HG03565 (cell line): ENCODE measurements around the gene RNGTT.
"Not testable (repeated sequence)": the region's sequence is repeated elsewhere in the genome, so short reads cannot be mapped to it uniquely, and the experiment has no call there.

Source experiments
- ATAC-seq: cut with Tn5 transposase; IDR thresholded peaks from one replicate; pipeline ENCODE4 v1.9.1; 2021; ENCODE audit warnings: mild to moderate bottlenecking, moderate library complexity; ENCODE audit not compliant: unreplicated experiment

The RNGTT gene

GRCh38 chr6:88869263-88870020 lies 94.0 kb downstream of the RNGTT start:
- no peak for ATAC-seq

DNA sequence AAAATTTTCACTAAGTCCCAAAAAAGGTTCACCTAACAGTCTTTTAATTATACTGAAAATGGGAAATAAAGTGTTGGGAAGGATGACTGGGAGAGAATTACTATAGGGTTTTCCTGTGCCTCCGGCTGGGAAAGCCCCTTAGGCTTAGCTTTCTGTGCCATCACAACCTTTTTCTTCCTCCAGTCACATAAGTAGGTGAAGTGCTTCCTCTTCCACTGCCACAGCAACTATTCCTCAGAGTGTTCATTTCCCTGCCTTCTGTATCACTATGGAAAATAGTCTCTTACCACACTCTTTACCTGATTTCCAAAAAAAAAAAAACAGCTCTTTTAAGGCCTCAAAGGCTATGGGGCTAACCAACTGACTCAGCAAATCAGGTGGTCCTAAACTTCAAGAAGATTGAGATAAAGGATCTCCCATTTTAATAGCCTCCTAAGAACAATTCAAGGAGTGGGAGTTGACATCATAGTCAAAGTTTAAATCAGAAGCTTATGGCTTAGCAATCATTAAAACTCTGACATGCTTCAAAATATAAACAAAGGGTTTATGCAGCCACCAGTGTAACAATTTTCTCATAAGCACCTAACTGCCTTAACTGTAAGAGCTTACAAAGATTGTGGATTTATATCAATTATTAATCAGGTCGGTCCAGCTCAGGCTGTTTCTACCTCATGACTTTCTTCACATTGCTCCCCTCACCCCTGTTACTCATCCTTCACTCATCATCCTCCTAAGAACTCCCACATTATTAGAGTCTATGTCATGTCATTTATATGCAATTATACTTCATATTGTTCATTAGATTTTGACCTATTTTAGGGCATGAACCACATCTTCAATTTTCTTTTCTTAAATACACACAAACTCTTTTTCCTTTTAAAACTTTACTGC lies 95.3 kb downstream of the RNGTT start:
- ATAC-seq: no peak

GRCh38 chr6:88866856-88867255 lies 96.6 kb downstream of the RNGTT start:
- no peak for ATAC-seq

DNA sequence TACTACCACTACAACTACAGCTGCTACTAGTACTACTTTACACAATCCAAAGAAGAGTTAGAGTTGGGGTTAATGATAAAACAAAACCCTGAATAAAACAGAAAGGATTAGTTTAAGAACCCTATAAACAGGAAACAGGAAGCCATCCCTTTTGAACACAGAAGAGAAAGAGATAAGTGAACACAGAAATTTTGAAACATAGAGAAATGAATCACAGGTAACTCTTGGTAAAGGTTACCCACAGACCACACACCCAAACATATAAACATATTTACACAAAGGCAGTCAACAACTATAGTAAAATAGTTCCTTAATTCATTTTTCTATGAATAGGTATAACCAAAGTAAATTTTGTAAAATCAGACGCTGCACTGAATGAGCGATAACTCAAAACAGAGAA lies 98.1 kb downstream of the RNGTT start:
- no peak for ATAC-seq

- no peak for ATAC-seq
Observed at GRCh38 chr6:88864359-88865054, 98.9 kb downstream of the RNGTT start.

DNA sequence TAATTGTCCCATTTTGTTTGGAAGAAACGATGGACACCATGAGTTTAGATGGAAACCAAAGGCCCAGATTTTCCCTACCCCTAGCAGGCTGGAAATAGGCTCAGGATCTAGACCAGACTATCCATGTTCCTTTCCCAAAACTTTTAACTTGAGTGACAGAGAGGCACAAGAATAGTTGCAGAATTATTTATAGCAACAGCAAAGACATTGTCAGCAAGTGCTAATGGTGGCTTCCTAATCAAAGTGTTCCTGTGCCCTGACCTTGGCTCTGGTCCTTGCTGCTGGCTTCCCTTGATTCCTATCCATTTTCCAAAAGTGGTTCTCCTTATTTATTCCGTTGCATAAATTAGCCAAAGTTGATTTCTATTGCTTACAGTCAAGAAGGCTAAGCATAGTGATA lies 103.1 kb downstream of the RNGTT start:
- ATAC-seq: no peak

GRCh38 chr6:88858455-88858854 lies 105.0 kb downstream of the RNGTT start:
- ATAC-seq: no peak

DNA sequence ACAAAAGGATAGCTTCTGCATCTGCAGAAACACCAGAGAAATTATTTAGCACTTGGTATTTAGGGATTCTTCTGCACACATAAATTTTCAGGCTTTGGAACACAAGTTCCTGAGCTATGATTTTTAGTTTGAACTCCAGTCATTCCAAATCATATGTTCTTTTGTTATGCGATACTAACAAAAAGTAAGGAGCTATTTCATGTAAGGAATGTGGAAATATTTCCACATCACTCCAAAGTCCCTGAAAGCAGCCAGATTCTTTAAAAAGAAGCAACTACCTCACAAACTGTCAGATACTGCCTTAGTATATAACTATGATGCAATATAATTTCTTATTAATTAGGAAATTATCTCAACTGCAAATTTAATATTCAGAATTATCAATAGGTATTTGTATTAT lies 106.9 kb downstream of the RNGTT start:
- no peak for ATAC-seq

DNA sequence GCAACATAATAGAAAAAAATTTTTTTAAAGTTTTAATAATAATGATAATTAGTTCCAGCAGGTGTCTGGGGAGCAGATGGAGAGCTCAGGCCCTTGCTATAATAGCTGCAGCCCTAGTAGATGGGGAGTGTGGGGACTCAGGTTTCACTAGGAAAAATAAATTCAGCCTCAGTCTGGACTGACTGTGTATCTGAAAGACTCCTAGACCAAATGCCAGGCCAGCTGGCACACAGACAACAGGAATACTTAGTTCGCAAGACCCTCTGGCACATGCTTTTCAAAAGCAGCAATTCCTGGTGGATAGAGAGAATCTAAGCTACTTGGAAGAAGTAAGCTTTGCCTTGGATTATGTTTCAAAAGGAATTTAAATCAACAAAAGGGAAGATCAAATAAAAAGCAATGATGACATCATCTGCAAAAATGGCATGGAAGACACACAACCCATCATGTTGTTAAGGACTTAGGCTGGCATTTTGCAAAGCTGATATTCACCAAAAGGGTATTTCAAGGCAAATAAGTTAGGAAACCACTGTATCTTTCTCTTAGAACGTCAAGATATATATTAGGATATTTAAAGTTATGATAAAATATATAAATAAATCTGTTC lies 107.8 kb downstream of the RNGTT start:
- ATAC-seq: no peak

DNA sequence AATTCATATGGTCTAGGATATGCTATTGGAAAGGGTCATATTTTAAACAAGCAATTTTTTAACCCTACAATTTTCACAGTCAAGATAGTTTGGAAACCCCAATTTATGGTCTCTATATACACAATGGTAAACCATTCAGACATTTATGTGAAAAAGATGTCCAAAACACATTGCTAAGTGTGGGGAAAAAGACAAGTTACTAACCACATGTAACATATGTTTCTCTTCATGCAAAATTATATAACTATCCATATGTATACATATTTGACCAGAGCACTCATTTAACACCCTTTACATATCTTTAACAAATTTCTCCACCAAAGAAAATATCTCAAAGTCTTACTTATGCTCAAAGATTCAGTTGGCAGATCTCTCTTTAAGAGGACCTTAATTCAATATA lies 110.6 kb downstream of the RNGTT start:
- ATAC-seq: no peak

GRCh38 chr6:88852000-88852399 lies 111.4 kb downstream of the RNGTT start:
- no peak for ATAC-seq

- ATAC-seq: no peak
Observed at GRCh38 chr6:88848870-88849269, 114.5 kb downstream of the RNGTT start.

DNA sequence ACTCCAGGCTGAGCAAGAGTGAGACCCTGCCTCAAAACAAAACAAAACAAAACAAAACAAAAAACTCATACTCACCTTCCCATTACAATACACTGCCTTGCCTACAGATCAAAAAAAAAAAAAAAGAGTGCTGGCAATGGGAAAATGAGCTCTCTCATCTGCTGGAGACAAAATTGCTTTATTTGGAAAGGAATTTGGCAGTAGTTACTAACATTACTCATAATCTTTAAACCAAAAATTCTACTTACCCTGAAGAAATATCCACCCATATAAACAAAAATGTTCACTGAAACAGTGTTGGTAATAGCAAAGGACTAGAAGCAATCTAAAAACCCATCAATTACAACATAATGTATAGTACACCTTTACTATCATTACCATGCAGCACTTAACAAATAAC lies 120.4 kb downstream of the RNGTT start:
- ATAC-seq: no peak

GRCh38 chr6:88842320-88842719 lies 121.1 kb downstream of the RNGTT start:
- no peak for ATAC-seq

DNA sequence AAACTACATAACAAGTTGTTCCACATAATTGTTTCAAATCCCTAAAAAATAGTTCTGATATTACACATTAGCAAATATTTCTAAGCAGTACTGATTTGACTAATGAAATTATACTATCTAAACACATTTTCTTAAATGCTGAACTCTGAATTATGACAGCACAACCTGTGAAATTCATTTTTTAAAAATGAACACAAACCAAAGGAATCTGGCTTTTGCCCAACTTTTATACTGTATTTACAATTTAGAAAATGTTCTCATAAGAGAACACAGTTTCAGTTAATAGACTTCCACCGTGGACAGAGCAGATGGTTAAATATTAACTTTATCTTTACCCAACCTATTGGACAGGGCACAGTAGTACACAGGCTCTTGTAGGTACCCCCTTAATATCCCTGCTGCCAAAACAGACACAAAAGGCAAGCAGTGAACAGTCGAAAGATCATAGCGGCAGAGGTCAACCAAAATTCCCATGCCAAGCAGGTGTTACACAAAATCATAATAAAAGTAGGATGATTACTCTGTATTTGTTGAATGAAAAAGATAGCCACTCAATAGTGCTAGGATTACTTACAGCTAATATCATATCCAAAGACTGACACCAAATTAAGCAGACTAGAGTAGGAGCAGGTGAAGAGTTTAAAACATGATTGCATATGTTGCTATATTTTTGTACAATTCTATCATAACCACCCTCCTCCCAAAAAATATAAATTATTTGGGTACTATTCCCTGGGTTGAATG lies 122.5 kb downstream of the RNGTT start:
- no peak for ATAC-seq

- ATAC-seq: no peak
Observed at GRCh38 chr6:88840289-88840688, 123.1 kb downstream of the RNGTT start.

GRCh38 chr6:88839280-88839679 lies 124.1 kb downstream of the RNGTT start:
- no peak for ATAC-seq

DNA sequence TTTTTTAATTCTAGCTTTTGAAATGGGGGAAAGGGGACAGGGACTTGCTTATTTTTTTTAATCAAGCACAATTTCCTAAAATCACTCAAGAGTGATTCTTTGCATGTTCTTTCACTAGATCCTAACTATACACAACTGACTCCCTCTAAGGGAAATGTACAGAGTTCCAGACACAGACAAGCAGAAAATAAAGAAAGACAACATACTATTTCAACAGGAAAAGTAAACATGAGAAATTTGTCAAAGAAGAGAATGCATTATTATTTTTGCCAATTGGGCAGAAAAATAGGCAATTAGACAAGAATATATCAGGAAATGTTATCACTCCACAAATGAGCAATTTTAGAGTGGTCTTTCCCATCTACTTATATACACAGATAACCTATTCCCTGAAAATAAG lies 128.2 kb downstream of the RNGTT start:
- no peak for ATAC-seq

- ATAC-seq: not testable (repeated sequence)
Observed at GRCh38 chr6:88833071-88833470, 130.3 kb downstream of the RNGTT start.

GRCh38 chr6:88827599-88827998 lies 135.8 kb downstream of the RNGTT start:
- not testable (repeated sequence) for ATAC-seq
